Measurements from ENCODE around the gene DCLK3.

Gene DCLK3

DNA sequence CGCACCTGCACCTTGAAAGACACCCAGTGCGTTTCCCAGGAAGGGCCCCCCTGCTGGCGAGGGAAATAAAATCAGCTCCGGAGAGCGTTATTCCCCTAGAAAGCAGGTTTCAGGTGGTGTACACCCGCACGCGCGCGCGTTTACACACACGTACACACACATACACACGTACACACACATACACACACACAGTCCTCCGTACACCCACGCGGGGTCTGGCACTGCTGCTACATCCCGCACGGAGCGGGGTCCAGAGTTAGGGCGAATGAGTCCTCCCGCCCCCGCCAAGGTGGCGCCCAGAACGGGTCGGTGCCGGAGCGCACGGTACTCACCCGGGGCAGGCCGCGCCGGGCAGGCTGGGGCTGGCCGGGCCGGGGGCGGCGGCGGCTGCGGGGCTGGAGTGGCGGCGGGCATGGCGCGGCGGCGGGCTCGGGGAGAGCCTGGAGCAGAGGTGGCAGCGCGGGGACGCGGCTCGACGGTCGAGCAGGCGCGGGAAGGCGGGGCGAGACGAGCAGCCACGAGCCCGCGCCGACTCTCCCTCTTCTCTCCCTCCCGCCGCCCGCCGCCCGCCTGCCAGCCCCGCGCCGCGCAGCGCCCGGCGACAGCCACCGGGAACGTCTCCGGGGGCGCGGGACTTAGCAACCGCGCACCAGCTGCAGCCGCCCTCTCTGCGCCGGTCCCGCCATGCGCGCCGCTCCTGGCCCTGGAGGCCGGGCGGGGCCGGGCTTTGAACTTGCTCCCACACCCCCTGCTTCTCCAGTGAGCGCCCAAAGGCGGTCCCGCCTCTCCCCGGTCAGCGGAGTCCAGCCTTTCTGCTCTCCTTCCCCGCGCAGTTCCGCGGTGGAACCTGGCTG lies at the start of gene DCLK3:
Gene DCLK3, minus strand, starts transcription at position 704 of the 854 bp plus-strand sequence. Its CDS starts 290 bp downstream, at position 414.
- no peak for DNase-seq

DNA sequence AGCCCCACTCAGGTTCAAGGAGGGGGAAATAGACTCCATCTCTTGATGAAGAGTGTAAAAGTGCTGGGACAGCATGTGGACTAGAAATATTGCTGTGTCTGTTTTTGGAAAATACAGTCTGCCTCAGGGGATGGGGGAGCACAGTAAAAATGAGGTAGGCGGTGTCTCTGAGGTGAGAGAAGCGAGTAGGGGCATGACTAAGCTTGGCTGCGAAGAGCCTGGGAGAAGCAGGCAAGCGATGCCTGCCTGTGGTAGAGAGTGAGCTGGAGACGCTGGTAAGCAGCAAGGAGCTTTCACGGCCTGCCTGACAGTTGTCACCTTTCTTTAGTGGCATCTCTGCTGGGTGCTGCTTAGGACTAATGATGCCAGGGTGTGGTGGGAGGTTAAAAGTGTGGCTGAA lies 49.0 kb upstream of the DCLK3 start:
- no peak for DNase-seq

GRCh38 chr3:36812240-36812639 lies 47.9 kb upstream of the DCLK3 start:
- DNase-seq = no peak

- DNase-seq = no peak
These were observed 47.4 kb upstream of the DCLK3 start for GRCh38 chr3:36811768-36812167.

GRCh38 chr3:36804295-36805055 lies 40.1 kb upstream of the DCLK3 start:
- DNase-seq = no peak

DNA sequence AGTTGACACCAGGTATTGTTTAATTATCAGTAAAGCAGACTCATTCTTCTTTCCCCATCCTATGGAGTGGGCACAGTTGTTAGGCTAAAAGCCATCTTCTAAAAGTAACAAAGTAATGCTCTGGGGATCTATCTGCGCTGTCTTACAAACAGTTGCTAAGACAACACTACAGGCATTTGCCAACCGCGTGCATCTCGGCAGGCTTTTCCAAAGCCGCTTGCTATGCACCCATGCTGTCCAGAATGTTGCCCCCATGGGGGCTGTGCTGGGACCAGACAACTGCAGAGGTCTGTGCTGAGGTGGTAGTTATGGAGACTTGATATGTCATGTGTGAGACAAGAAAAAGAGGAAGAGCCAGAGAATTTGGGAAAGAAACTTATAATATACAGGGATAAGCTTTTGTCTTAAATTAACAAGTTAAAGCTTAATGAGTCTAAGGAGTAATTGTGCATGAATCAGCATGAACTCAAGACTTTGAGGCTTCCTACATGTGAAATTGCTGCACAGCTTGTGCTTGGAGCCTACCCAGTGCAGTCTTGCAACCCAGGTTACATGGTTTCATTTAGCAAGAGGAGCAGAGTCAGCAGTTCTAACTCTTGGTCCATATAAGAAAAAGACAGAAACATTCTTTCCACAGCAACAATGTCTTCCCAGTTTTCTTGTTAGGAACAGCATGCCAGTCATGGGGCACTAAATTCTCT lies 38.9 kb upstream of the DCLK3 start:
- DNase-seq = no peak

DNA sequence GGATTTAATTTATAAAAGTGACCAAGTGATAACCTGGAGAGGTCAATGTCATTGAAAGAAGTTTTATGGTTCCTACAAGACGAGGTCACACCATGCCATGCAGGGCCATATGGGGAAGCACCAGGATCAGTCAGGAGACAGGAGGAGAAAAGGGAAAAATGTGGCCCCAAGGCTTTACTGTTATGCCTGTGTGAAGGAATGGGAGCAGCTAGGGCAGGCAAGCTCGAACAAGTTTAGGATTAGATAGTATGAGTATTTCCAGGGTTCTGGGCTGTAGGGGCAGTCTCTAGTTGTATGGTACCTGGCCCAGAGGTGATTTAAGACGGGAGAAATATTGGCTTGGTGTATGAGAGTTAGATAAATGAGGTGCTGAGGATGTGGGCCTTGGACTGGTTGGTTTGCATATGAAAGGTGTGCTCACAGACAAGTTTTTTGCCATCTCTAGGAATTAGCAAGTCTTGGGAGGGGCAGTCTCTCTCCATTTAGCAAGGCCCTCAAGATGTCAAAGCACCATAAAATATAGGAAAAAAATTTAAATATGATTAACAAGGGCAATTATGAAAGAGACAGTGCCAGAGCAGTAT lies 36.3 kb upstream of the DCLK3 start:
- no peak for DNase-seq

GRCh38 chr3:36796881-36797280 lies 32.5 kb upstream of the DCLK3 start:
- no peak for DNase-seq

- no peak for DNase-seq
These were observed 31.8 kb upstream of the DCLK3 start for GRCh38 chr3:36796161-36796560.

- no peak for DNase-seq
These were observed 31.3 kb upstream of the DCLK3 start for GRCh38 chr3:36795622-36796021.

DNA sequence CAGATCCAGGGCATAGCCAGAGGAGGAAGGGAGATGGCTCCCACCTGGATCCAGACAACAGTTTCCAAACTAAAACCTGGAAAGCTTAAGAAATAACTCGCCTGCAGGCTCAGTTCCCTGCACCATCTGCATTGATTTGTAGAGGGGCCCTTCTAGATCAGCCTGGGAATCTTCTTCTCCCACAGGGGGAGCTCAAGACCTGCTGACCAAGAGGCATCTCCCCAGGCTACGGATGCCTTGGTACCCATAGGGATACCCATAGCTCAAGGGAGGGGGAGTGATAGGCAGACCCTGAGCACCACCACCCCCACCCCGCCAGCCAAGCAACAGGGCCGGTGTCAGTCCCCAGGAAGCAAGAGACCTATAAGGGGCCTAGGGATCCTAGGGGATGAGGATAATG lies 28.0 kb upstream of the DCLK3 start:
- DNase-seq = no peak

- DNase-seq = no peak
These were observed 26.4 kb upstream of the DCLK3 start for GRCh38 chr3:36790765-36791164.

DNA sequence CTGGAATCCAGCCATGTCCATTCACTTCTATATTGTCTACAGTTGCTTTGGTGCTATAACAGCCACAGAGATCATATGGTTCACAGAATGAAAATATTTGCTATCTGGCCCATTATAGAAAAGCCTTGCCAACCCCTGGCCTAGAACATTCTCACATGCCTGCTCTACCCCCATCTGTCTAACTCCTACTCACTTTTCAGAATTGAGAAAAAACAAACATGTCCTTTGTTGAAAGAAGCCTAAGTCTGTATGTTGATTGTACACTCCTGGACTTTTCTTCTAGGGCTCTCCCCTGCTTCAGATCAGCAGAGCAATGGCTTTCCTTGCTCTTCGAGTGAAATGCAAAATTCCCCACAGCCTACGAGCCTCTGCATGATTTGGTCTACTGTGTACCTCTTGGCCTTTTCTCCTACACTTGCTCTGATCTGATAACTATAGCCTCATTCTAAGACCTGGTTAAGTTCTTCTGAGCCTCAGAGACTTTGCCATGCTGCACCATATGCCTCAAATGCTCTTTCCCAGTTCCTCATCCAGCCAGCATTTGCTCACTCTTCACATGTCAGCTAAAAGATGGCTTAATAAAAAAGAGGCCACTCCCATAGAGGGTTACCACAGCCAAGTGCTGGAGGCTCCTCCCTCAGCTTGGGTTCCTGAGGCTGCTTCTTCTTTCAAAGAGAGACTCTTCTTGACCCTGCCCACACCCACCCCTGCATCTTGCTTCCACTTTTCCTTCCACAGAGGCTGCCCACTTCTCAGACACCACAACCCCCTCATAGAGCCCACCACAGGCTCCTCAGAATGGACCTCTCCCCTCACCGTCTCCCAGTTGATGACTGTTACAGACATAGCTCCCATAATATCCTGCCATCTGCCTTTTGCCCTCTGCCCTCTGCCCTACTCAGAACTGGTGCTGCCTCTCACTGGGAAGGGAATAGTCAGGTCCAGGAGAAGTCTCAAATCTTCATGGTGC lies 22.9 kb upstream of the DCLK3 start:
- no peak for DNase-seq

GRCh38 chr3:36784138-36784635 lies 19.8 kb upstream of the DCLK3 start:
- no peak for DNase-seq

- no peak for DNase-seq
These were observed 13.3 kb upstream of the DCLK3 start for GRCh38 chr3:36777424-36778218.

GRCh38 chr3:36776436-36776835 lies 12.1 kb upstream of the DCLK3 start:
- DNase-seq = no peak

DNA sequence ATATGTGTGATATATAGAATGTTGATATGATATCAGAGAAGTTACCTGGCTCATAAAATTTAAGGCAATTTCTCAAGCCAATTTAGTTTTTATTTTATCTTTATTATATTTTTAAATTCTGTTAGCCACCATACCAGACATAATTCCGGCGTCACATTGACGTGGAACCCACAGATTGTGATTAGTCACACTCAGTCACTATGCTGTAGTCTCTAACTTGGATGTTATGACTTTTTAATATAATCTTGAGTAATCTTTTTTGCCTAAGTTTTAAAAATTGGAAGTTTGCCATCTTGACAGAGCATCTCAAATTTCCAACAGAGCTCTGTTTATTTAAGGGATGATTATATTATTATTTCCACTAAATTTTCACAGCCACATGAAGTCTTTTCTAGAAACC lies 9.7 kb upstream of the DCLK3 start:
- DNase-seq = no peak

- DNase-seq = no peak
These were observed 7.6 kb upstream of the DCLK3 start for GRCh38 chr3:36771931-36772330.

DNA sequence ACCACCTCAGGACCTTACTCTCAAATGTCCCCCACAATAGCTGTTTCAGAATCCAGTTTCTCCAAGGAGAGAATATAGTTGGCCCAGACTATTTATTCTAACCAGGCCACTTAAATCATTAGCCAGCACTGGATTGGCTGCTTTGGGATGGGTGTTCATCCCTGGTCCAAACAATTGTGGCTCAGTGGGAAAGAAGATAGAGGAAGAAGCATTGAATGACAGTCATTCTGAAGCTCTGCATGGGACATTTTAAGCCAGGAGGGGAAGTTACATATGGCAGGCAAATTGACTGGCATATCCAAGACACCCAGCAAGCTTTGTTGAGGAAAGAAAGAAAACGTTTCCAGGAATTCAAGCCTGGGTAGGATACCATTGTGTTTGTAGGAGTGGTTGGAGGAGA lies 5.6 kb upstream of the DCLK3 start:
- DNase-seq = no peak

DNA sequence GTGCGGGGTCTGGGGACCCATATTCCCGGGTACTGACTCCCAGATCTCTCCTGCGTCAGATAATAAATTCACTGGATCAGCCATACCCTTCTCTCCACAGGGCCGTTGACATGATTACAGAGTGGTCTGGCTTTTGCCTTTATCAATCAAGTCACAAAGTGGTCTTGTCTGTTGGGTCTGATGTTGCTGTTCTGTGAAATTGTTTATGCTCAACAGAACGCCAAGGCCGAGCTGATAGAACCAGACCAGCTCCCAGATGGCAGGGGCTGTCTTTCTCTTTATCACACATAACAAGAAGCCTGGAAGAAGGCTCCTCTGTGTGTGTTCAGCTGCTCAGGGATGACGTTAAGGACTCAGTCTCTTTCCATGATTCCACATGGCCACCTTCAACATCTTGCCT lies 751 bp upstream of the DCLK3 start:
- DNase-seq = no peak

GRCh38 chr3:36764704-36765038 lies 318 bp upstream of the DCLK3 start:
- DNase-seq = no peak
